Measurements from ENCODE around the gene TAF1A.

The TAF1A gene

DNA sequence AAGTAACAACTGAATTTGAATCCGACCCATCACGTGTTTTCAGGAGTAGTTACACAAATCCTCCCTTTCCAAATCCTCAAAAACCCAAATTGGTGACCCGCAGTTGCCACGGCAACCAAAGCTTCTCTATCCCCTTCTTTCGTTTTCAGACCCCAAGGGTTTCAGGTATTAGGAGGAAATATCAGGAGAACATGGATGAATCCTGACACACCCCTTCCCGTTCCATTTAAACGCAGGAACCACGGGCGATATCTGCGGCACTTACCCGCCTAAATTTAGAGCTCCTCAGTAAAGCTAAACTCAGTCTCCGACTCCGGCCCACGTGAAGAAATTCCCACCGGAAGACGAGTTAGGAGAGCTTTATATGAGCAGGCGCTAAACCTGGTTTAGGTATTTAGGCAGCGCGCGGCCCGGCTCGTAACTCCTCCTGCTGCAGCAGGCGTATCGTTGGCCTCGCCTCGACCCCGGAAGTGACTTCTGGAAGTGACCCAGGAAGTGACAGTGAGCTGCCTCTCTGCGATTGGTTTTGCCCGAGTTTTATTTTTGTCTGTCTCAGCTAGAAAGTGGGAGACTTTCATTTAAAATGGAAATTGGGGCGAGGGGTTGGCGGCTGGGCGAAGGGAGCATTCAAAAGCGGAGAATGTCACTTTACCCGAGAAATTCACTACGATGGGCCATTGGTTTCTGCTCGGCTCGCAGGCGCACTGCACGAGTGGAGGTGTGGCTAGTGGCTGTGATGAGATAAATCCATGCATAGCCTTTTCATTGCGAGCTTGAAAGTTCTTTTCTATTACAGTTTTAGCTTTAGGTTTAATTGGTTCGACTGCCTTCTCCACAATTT lies at the start of gene TAF1A:
TSS of gene TAF1A (minus strand) at position 472 of the 841 bp plus-strand sequence.
- Histone ChIP-seq H3K9ac (ENCODE audit: low read length) (peak within 1 kb of the TSS; percentile 80), H3K4me3 (ENCODE audit: insufficient read depth, low read length, poor library complexity, severe bottlenecking) (peak within 1 kb of the TSS; percentile 98), H3F3A (ENCODE audit: insufficient read depth) (no peaks in the 10 kb centered on the region), H3K27ac (ENCODE audit: low read depth, low read length) (peak within 1 kb of the TSS; percentile 39), H2AFZ (ENCODE audit: low read depth, low read length, severe bottlenecking) (peak within 1 kb of the TSS; percentile 94), H4K20me1 (ENCODE audit: low read depth, low read length) (no peaks in the 10 kb centered on the region), H3K27me3 (ENCODE audit: low read length) (no peaks in the 10 kb centered on the region), H3K9me2 (replicated peaks; ENCODE audit: insufficient read depth, low read length) (no peaks in the 10 kb centered on the region), H3K79me2 (ENCODE audit: insufficient read depth, low read length) (peaks cover 34% of the 10 kb centered on the region), H3K4me2 (ENCODE audit: low read depth, low read length, poor library complexity, severe bottlenecking) (peak within 1 kb of the TSS; percentile 97), H3K36me3 (ENCODE audit: low read length) (peaks cover 11% of the 10 kb centered on the region; the same call in 1 of the 2 replicates), H3K9me3 (ENCODE audit: insufficient read depth, low read length) (no peaks in the 10 kb centered on the region)
- no peak for TF ChIP-seq EZH2phosphoT487 (conservative IDR thresholded peaks at IDR 0.05; ENCODE audit: low read length)
- TF ChIP-seq, protein P1, sequence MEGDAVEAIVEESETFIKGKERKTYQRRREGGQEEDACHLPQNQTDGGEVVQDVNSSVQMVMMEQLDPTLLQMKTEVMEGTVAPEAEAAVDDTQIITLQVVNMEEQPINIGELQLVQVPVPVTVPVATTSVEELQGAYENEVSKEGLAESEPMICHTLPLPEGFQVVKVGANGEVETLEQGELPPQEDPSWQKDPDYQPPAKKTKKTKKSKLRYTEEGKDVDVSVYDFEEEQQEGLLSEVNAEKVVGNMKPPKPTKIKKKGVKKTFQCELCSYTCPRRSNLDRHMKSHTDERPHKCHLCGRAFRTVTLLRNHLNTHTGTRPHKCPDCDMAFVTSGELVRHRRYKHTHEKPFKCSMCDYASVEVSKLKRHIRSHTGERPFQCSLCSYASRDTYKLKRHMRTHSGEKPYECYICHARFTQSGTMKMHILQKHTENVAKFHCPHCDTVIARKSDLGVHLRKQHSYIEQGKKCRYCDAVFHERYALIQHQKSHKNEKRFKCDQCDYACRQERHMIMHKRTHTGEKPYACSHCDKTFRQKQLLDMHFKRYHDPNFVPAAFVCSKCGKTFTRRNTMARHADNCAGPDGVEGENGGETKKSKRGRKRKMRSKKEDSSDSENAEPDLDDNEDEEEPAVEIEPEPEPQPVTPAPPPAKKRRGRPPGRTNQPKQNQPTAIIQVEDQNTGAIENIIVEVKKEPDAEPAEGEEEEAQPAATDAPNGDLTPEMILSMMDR (IDR thresholded peaks at IDR 0.05; ENCODE audit: insufficient read depth, low read length, poor library complexity, severe bottlenecking): no peak

DNA sequence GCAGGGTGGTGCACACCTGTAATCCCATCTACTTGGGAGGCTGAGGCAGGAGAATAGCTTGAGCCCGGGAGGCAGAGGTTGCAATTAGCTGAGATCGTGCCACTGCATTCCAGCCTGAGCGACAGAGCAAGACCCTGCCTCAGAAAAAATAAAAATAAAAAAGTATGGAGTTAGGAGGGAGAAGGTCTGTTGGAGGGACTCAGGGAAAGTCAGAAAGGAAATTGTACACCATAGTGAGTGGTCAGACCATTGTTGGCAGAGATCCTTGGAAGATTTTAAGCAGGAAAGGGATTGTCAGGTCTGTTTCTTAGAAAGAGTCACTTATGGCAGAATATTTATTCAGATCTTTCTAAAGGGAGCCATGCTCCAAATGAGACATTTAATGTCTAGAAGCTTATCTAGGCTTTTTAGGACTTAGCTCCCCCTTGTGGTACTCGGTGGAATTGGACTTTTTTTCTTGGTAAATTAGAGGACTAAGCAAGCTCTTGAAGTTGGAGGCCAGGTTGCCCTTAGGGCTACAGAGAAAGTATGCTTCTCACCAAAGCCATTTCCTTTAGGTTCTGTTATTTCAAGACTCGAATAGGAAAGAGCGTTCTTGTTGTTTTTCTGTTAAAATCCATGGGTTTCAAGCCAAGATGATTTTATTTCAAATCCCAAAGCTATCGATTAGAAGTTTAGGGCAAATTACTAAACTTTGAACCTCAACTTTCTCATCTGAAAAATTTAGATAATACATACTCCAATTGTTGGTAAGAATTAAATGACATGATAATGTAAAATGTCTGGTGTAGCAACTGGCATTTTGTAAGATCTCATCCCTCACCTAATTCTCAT lies 44.7 kb upstream of the TAF1A start:
- Histone ChIP-seq H3K79me2 (ENCODE audit: insufficient read depth, low read length) (no peaks in the 10 kb centered on the region), H3K9me2 (replicated peaks; ENCODE audit: insufficient read depth, low read length) (no peaks in the 10 kb centered on the region), H3F3A (ENCODE audit: insufficient read depth) (no peaks in the 10 kb centered on the region), H3K9me3 (ENCODE audit: insufficient read depth, low read length) (no peaks in the 10 kb centered on the region), H3K27me3 (ENCODE audit: low read length) (no peaks in the 10 kb centered on the region), H3K4me2 (ENCODE audit: low read depth, low read length, poor library complexity, severe bottlenecking) (no peak overlapping the region), H2AFZ (ENCODE audit: low read depth, low read length, severe bottlenecking) (no peak overlapping the region), H4K20me1 (ENCODE audit: low read depth, low read length) (no peaks in the 10 kb centered on the region), H3K27ac (ENCODE audit: low read depth, low read length) (no peak overlapping the region), H3K36me3 (ENCODE audit: low read length) (no peaks in the 10 kb centered on the region), H3K9ac (ENCODE audit: low read length) (no peak overlapping the region), H3K4me3 (ENCODE audit: insufficient read depth, low read length, poor library complexity, severe bottlenecking) (no peak overlapping the region)
- TF ChIP-seq EZH2phosphoT487 (conservative IDR thresholded peaks at IDR 0.05; ENCODE audit: low read length): no peak
- TF ChIP-seq, protein P1 (IDR thresholded peaks at IDR 0.05; ENCODE audit: insufficient read depth, low read length, poor library complexity, severe bottlenecking): peak; percentile 65

DNA sequence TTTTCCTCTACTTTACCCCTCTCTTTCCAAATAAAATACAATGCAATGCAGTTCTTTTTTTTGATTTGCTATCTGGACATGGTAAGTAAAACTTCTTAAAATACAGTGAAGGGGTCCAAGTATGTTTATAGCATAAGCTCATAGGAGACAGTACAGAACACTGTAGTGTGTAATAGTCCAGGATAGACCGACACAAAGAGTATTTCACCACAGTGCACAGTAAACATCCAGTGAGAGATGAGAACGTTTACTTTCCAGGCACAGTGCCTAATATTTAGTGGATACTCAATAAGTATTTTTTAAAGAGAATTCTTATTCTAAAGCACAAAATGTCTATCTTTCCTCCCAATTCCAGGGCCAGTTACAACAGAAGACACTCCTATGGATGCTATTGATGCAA lies 43.0 kb upstream of the TAF1A start:
- no peak overlapping the region for H3K4me3 ChIP-seq (ENCODE audit: insufficient read depth, low read length, poor library complexity, severe bottlenecking)
- TF ChIP-seq EZH2phosphoT487 (conservative IDR thresholded peaks at IDR 0.05; ENCODE audit: low read length): no peak
- TF ChIP-seq, protein P1 (IDR thresholded peaks at IDR 0.05; ENCODE audit: insufficient read depth, low read length, poor library complexity, severe bottlenecking): no peak
- no peak overlapping the region for H2AFZ ChIP-seq (ENCODE audit: low read depth, low read length, severe bottlenecking)
- no peaks in the 10 kb centered on the region for H3K36me3 ChIP-seq (ENCODE audit: low read length)
- no peaks in the 10 kb centered on the region for H3K27me3 ChIP-seq (ENCODE audit: low read length)
- H3K27ac ChIP-seq (ENCODE audit: low read depth, low read length): no peak overlapping the region
- no peaks in the 10 kb centered on the region for H3K9me3 ChIP-seq (ENCODE audit: insufficient read depth, low read length)
- H3K9me2 ChIP-seq (replicated peaks; ENCODE audit: insufficient read depth, low read length): no peaks in the 10 kb centered on the region
- no peak overlapping the region for H3K9ac ChIP-seq (ENCODE audit: low read length)
- H4K20me1 ChIP-seq (ENCODE audit: low read depth, low read length): no peaks in the 10 kb centered on the region
- no peaks in the 10 kb centered on the region for H3K79me2 ChIP-seq (ENCODE audit: insufficient read depth, low read length)
- H3K4me2 ChIP-seq (ENCODE audit: low read depth, low read length, poor library complexity, severe bottlenecking): no peak overlapping the region
- H3F3A ChIP-seq (ENCODE audit: insufficient read depth): no peaks in the 10 kb centered on the region

Measured in SU-DHL-6 (cell line).